ENCODE measurements around the gene ZNF215.

Gene ZNF215

DNA sequence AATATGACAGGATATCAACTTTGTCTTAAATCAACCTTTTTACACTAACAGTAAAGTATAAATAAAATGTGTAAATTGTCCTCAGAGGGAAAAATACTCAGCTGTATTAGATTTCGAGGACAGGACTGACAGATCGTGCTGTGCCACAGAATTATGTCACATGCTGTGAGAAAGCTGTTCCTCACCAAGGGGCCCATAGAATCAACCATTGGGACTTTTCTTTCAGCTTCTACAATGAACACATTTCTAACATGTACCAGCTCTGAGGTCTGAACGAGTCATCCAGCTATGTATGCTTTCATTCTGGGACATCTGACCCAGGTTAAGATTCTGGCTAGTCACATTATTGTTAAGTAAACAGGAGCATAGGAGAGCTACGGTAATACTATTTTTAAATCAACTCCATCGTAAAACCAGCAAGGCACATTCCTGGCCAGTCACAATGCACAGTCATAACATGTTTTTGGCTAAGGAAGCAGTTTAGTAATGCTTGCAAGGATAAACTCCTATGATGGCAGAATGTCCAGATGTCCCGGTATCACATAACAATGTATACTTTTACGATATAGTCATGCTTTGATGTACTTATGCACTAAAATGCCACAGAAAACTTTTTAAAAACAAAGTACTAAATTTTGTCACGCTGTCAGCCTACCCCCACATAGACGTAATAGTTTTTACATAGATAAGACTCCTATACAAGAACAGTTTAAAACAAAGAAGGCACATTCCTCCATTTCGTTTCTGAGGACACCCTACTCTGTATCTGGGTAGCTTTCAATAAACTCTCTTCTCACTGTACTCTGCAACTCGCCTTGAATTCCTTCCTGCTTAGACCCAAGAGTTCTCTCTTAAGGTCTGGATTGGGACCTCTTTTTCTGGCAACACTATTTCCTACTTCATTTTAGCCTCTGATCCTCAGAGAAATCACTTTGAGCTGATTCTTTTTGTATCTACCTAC, 66.5 kb downstream of the ZNF215 start:
- H3K9ac ChIP-seq = no peak overlapping the region
- H3K27ac ChIP-seq = no peak overlapping the region

GRCh38 chr11:6995703-6996102, 69.5 kb downstream of the ZNF215 start:
- no peak overlapping the region for H3K9ac ChIP-seq
- no peak for TF ChIP-seq CTCF (IDR thresholded peaks at IDR 0.05)
- H3K4me2 ChIP-seq (ENCODE audit: low read length) = no peak overlapping the region
- no peak overlapping the region for H3K4me3 ChIP-seq (ENCODE audit: low read depth, low read length)
- H3K27ac ChIP-seq = no peak overlapping the region
- no peak overlapping the region for H2AFZ ChIP-seq
- H3K9me3 ChIP-seq (ENCODE audit: control insufficient read depth, low read length) = no peaks in the 10 kb centered on the region
- H3K36me3 ChIP-seq (ENCODE audit: control insufficient read depth, insufficient read depth, low read length) = no peaks in the 10 kb centered on the region
- no peaks in the 10 kb centered on the region for H3K27me3 ChIP-seq (ENCODE audit: control insufficient read depth, insufficient read depth, low read length)
- no peaks in the 10 kb centered on the region for H3K4me1 ChIP-seq
- H3K79me2 ChIP-seq = no peaks in the 10 kb centered on the region

More for the DNA sequence above, 66.5 kb downstream of the ZNF215 start:
- no peak overlapping the region for H3K4me2 ChIP-seq (ENCODE audit: low read length)
- H3K4me1 ChIP-seq = no peaks in the 10 kb centered on the region
- no peaks in the 10 kb centered on the region for H3K79me2 ChIP-seq
- no peak overlapping the region for H3K4me3 ChIP-seq (ENCODE audit: low read depth, low read length)
- TF ChIP-seq CTCF (IDR thresholded peaks at IDR 0.05) = no peak
- no peaks in the 10 kb centered on the region for H3K9me3 ChIP-seq (ENCODE audit: control insufficient read depth, low read length)
- no peak overlapping the region for H2AFZ ChIP-seq
- H3K36me3 ChIP-seq (ENCODE audit: control insufficient read depth, insufficient read depth, low read length) = no peaks in the 10 kb centered on the region
- H3K27me3 ChIP-seq (ENCODE audit: control insufficient read depth, insufficient read depth, low read length) = no peaks in the 10 kb centered on the region

GRCh38 chr11:7004482-7004881, 78.3 kb downstream of the ZNF215 start:
- H3K9me3 ChIP-seq (ENCODE audit: control insufficient read depth, low read length) = no peaks in the 10 kb centered on the region
- no peak for TF ChIP-seq CTCF (IDR thresholded peaks at IDR 0.05)
- no peaks in the 10 kb centered on the region for H3K79me2 ChIP-seq
- H2AFZ ChIP-seq = no peak overlapping the region
- H3K27me3 ChIP-seq (ENCODE audit: control insufficient read depth, insufficient read depth, low read length) = no peaks in the 10 kb centered on the region
- no peak overlapping the region for H3K27ac ChIP-seq
- no peaks in the 10 kb centered on the region for H3K4me1 ChIP-seq
- no peak overlapping the region for H3K4me3 ChIP-seq (ENCODE audit: low read depth, low read length)
- H3K4me2 ChIP-seq (ENCODE audit: low read length) = no peak overlapping the region
- no peak overlapping the region for H3K9ac ChIP-seq
- no peaks in the 10 kb centered on the region for H3K36me3 ChIP-seq (ENCODE audit: control insufficient read depth, insufficient read depth, low read length)
